GM12801 (cell line): ENCODE measurements around the gene SEMA6A.

ENCODE experiments used
- CTCF ChIP-seq: IDR thresholded peaks from one replicate; pipeline ENCODE4 v1.5.1; 2011; ENCODE audit warnings: control low read depth; ENCODE audit not compliant: insufficient read length; ENCODE audit errors: extremely low read depth

Gene SEMA6A

GRCh38 chr5:116546033-116546742 lies 28.4 kb downstream of the SEMA6A start:
- TF ChIP-seq CTCF: no peak

GRCh38 chr5:116544531-116545241 lies 29.9 kb downstream of the SEMA6A start:
- TF ChIP-seq CTCF: no peak

- TF ChIP-seq CTCF: no peak
These were observed 31.1 kb downstream of the SEMA6A start for GRCh38 chr5:116543501-116543900.

DNA sequence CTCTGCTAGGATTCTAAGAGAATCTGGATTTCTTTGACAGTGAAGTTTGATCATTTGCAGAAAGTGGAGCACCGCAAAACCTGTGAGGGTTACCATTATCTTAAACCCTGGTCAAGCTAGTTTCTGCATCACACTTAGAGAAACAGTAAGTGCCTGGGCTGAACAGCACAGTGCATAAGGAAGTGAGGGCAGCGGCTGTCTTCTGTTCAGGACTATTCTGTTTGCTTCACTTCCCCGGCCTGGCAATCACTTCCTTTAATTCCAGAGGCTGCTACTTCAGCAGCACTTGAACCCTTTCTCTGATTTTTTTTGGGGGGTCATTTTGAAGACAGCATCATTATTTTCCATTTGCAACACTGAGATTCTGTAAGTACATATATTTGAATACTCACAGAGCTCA lies 32.0 kb downstream of the SEMA6A start:
- no peak for TF ChIP-seq CTCF

GRCh38 chr5:116539222-116539621 lies 35.4 kb downstream of the SEMA6A start:
- no peak for TF ChIP-seq CTCF

DNA sequence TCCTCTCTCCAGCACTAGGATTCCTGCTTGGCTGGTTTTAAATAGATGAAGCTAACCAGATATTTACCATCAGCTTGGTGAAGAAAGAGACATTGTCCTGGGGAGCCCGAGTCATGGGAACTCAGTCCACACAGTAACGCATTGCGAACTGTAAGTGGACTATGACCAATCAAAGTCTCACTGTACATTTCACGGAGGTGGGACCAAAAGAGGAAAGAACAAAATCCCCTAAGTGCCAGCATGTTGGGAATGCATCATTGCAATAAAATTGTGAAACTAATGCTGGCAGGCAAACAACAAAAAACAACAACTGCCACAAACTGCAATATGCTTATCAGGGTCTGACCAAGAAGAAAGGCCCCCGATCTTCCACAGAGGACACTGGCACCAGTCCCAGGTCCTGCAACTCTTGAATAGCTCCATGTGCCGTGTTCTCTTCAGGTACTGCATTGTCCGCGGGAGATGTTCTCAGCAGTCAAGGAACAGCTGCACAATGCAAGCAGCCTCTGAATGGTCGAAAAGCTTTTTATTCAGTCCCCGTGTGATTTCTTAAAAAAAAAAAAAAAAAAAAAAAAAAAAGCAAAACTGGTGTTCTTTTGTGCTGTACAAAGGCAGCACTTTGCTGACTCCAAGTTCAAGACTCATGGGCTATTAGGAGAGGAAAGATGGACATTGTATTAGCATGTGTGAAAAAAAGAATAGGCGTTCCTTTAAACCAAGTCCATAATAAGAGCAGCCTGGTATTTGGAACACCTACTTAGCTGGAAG lies 38.1 kb downstream of the SEMA6A start:
- TF ChIP-seq CTCF: no peak

DNA sequence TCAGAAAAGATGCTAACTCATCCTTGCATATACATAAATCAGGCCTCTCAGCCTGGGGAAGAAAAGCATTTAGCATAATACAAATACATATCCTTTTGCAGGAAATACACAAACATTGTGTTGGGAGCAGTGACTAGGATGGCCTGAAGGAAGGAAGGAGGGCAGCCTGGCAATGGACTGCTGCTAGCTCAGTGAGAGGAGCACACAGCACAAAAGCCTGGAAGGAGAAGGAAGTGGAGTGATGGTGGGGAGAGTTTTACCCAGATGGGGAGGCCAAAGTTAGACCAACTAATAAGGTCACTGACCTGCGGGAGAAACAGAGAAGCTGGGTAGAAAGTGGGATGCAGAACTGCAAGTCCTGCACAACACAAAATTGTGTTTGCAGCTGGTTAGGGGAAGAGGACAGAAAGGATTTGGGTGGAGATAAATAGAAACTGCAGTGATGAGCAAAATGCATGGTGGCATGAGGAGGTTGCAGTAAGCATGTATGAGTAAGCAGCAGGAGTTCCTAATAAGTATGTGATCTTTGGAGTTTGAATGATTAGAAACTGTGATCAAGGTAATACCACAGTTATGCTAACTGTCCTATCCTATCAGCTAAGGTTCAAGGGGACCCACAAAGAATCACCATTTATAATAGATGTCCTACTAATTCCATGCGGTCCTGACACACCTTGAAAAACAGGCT lies 39.5 kb downstream of the SEMA6A start:
- no peak for TF ChIP-seq CTCF
